Activated naive CD8-positive, alpha-beta T cell treated with anti-CD3 and anti-CD28 coated beads, Interleukin-2, amount 50 U/mL, for 24 hours (primary cell): ENCODE data around the gene ZDHHC11B.
"Not testable (repeated sequence)": the region's sequence is repeated elsewhere in the genome, so short reads cannot be mapped to it uniquely, and the experiment has no call there.

Experiments used
- ATAC-seq: fragments of 150-1000 bp; cut with Tn5 transposase; one replicate; pipeline ENCODE4 v1.10.0; 2021
- DNase-seq: peaks from one replicate; pipeline ENCODE4 v3.0.0; 2021
- H3K27ac Mint-ChIP-seq: one replicate; pipeline ENCODE4 v1.8.0; 2021; ENCODE audit warnings: mild to moderate bottlenecking, mixed read lengths
- H3K27me3 Mint-ChIP-seq: one replicate; pipeline ENCODE4 v1.8.0; 2021; ENCODE audit warnings: mixed read lengths
- H3K36me3 Mint-ChIP-seq: one replicate; pipeline ENCODE4 v1.8.0; 2021; ENCODE audit warnings: low read depth, mixed read lengths
- H3K4me1 Mint-ChIP-seq: one replicate; pipeline ENCODE4 v1.8.0; 2021; ENCODE audit warnings: mixed read lengths
- H3K4me3 Mint-ChIP-seq: one replicate; pipeline ENCODE4 v1.8.0; 2021; ENCODE audit warnings: mild to moderate bottlenecking, moderate library complexity, mixed read lengths
- H3K9me3 Mint-ChIP-seq: one replicate; pipeline ENCODE4 v1.8.0; 2021; ENCODE audit warnings: mixed read lengths

ZDHHC11B gene

DNA sequence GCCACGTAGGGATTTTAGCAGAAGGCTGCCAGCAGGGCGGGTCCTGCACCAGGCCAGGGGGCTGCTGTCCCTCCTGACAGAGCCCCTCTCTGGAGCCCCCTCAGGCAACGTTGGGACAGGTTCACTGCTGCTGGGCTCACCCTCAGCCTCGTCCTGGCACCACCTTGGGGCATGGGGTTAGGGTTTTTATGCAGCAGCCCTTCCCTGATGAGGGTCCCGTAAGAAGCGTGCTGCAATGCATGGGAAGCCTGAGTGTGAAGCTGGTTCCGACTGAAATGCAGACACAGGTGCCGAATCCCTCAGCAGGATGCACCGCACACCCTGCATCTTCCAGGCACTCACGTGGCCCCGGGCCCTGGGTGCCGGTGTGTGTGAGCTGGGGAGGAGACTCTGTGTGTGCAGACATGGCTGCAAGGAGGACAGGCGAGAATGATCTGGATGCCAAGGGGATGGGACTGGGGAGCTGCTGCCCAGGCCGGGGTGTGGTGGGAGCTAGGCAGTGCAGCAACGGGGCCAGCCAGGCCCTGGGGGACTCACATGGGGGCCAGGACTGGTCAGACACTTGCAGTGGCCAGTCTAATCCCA is 27.1 kb downstream of the ZDHHC11B start:
- Mint-ChIP-seq H3K4me3 (no peak overlapping the region), H3K27me3 (peaks cover 8% of the 10 kb centered on the region), H3K36me3 (no peaks in the 10 kb centered on the region), H3K4me1 (peaks cover 19% of the 10 kb centered on the region), H3K27ac (no peak overlapping the region), H3K9me3 (peaks cover 4% of the 10 kb centered on the region)
- DNase-seq (peak; percentile 2), ATAC-seq (no peak)

DNA sequence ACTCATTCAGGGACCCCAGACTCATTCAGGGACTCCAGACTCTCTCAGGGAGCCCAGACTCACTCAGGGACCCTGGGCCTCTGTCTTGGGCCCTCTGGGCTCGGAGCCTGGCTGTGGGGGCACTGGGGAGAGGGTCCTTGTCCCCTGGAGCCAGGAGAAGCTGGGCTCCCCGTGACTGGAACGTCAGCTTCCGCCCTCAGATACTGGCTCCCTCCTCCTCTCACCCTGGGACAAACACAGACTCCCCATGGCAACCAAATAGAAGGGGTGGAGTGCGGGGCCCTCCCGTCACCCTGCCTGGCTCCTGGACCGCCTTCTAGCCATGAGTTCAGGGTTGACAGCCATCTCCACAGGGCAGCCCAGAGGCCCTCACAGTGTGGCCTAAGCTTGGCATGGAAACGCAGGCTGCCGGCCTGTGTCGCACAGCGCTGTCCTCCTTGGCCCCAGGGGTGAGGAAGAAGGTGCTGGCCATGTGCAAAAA is 27.6 kb downstream of the ZDHHC11B start:
- H3K27ac Mint-ChIP-seq = no peak overlapping the region
- H3K4me3 Mint-ChIP-seq = no peak overlapping the region
- H3K4me1 Mint-ChIP-seq = peaks cover 19% of the 10 kb centered on the region
- no peaks in the 10 kb centered on the region for H3K36me3 Mint-ChIP-seq
- ATAC-seq = no peak
- peaks cover 8% of the 10 kb centered on the region for H3K27me3 Mint-ChIP-seq
- no peak for DNase-seq
- H3K9me3 Mint-ChIP-seq = peaks cover 4% of the 10 kb centered on the region

DNA sequence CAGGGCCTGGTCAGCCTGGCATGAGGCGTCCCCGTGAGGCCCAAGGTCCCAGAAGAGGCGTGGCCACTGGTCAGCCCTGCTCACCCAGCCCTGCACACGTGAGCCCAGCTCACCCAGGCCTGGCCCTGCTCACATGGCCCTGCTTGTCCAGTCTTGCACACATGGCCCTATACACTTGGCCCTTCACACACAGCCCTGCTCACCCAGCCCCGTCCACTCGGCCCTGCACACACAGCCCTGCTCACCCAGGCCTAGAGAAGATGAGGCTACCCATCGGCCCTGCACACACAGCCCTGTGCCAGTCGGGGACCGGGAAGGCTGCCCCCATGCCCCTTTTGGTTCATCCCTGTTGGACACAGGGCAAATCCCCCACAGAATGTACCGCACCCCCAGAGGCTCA is 28.4 kb downstream of the ZDHHC11B start:
- H3K27me3 Mint-ChIP-seq = peaks cover 8% of the 10 kb centered on the region
- H3K9me3 Mint-ChIP-seq = peaks cover 4% of the 10 kb centered on the region
- DNase-seq (no peak), ATAC-seq (no peak)
- H3K36me3 Mint-ChIP-seq = no peaks in the 10 kb centered on the region
- peaks cover 19% of the 10 kb centered on the region for H3K4me1 Mint-ChIP-seq
- no peak overlapping the region for H3K4me3 Mint-ChIP-seq
- no peak overlapping the region for H3K27ac Mint-ChIP-seq

DNA sequence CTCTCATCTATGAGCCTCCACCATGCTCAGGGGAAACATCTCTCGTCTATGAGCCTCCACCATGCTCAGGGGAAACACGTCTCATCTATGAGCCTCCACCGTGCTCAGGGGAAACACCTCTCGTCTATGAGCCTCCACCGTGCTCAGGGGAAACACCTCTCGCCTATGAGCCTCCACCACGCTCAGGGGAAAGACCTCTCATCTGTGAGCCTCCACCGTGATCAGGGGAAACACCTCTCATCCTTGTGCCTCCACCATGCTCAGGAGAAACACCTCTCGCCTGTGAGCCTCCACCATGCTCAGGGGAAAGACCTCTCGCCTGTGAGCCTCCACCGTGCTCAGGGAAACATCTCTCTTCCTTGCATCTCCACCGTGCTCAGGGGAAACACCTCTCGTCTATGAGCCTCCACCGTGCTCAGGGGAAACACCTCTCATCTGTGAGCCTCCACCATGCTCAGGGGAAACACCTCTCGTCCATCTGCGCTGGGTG is 30.3 kb downstream of the ZDHHC11B start:
- H3K36me3 Mint-ChIP-seq, ATAC-seq, H3K27me3 Mint-ChIP-seq, H3K9me3 Mint-ChIP-seq, H3K4me3 Mint-ChIP-seq: not testable (repeated sequence)
- peak; percentile 20 for DNase-seq
- peak overlapping the region; percentile 76 for H3K27ac Mint-ChIP-seq
- peaks cover 17% of the 10 kb centered on the region for H3K4me1 Mint-ChIP-seq

DNA sequence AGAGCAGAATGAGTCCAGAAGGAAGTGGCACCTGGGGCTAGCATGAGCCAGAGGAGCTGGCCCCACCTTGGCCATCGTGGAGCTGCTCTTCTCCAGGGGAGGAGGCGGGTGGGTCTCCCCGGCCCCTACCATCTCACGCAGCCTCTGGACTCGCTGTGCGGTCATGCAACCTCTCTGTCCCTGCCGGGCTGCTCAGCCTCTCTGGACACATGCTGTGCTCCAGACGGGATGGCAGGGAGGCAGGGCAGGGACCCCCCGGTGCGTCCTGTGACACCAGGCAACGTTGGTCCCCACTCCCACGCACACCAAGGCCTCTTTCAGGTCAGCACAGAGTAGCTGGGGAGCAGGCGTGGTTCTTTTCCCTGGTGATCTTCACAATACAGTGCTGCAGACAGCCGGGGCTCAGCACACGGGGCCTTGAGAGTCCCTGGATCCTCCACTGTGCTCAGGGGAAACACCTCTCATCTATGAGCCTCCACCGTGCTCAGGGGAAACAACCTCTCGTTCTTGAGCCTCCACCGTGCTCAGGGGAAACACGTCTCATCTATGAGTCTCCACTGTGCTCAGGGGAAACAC is 30.9 kb downstream of the ZDHHC11B start:
- ATAC-seq = peak; percentile 3
- H3K27ac Mint-ChIP-seq = peak overlapping the region; percentile 76
- peaks cover 12% of the 10 kb centered on the region for H3K4me1 Mint-ChIP-seq
- not testable (repeated sequence) for H3K36me3 Mint-ChIP-seq, H3K4me3 Mint-ChIP-seq, H3K27me3 Mint-ChIP-seq, DNase-seq, H3K9me3 Mint-ChIP-seq

DNA sequence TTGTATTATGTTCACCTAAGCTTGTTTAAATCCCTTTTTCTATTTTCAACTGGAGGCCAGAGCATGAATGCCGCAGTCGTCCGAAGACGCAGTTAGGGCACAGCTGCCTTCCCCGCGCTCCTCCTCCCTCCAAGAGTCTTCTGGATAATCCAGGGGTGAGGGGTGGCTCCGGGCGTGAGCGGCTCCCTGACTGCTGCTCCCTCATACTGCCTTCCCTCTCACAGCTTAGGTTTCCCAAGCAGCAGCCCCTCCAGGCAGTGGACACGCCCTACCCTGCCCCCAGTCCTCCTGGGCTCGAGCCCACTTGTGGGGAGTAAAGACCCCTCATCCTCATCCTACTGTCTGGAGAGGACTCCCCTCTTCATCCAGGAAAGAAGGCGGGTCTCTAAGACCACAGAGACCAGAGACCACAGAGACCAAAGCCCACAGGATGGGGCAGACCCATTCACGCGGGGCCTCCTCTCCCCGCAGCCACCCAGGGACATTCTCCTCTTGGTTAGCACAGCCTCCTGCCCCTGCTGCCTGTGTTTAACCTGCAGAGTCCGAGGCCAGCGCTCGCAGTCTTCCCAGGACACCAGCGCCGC is 31.9 kb downstream of the ZDHHC11B start:
- not testable (repeated sequence) for H3K9me3 Mint-ChIP-seq, DNase-seq, H3K4me1 Mint-ChIP-seq, ATAC-seq, H3K36me3 Mint-ChIP-seq, H3K4me3 Mint-ChIP-seq, H3K27ac Mint-ChIP-seq, H3K27me3 Mint-ChIP-seq

DNA sequence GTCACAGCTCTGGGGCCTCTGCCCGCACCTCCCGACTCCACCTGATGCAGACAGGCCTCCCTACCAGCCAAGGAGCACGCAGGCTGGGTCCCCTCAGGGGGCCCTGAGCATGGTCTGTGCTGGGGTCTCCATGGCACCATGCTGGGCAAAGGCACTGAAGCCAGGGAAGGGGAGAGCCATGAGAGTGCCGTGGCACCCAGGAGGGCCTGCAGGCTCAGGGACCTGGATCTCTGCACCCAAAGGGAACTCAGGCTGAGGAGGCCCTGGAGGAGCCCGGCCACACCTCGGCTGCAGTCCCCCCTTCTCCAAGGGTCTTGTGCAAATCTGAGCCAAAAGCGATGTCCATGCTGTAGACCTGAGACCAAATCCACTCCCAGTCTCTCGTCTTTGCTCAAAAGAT is 32.5 kb downstream of the ZDHHC11B start:
- not testable (repeated sequence) for H3K36me3 Mint-ChIP-seq, H3K27me3 Mint-ChIP-seq, H3K4me3 Mint-ChIP-seq, H3K9me3 Mint-ChIP-seq, DNase-seq, H3K4me1 Mint-ChIP-seq, ATAC-seq, H3K27ac Mint-ChIP-seq

DNA sequence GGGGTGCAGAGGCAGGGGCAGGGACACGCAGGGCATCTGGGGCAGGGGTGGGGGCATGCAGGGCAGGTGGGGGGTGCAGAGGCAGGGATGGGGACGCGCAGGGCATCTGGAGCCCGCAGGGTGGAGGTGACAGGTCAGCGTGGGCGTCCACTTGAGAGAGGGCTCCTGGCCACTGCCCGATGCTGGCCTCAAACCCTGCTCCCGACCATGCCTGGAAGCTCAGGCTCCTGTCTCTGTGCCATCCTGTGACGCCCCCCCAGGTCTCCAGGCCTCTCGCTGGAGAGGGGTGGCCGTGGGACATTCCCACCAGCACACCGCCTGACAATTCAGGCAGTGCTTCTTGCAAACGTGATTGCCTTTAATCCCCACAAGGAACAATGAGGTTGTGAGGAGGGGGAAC is 33.0 kb downstream of the ZDHHC11B start:
- H3K9me3 Mint-ChIP-seq = peaks cover 4% of the 10 kb centered on the region
- ATAC-seq (no peak), DNase-seq (no peak)
- no peak overlapping the region for H3K4me3 Mint-ChIP-seq
- peaks cover 2% of the 10 kb centered on the region for H3K4me1 Mint-ChIP-seq
- H3K27me3 Mint-ChIP-seq = peaks cover 2% of the 10 kb centered on the region
- no peak overlapping the region for H3K27ac Mint-ChIP-seq
- no peaks in the 10 kb centered on the region for H3K36me3 Mint-ChIP-seq

- H3K27me3 Mint-ChIP-seq, H3K4me1 Mint-ChIP-seq, H3K27ac Mint-ChIP-seq, DNase-seq, H3K4me3 Mint-ChIP-seq, H3K9me3 Mint-ChIP-seq, ATAC-seq, H3K36me3 Mint-ChIP-seq: not testable (repeated sequence)
These were observed 34.3 kb downstream of the ZDHHC11B start for GRCh38 chr5:750226-750625.

DNA sequence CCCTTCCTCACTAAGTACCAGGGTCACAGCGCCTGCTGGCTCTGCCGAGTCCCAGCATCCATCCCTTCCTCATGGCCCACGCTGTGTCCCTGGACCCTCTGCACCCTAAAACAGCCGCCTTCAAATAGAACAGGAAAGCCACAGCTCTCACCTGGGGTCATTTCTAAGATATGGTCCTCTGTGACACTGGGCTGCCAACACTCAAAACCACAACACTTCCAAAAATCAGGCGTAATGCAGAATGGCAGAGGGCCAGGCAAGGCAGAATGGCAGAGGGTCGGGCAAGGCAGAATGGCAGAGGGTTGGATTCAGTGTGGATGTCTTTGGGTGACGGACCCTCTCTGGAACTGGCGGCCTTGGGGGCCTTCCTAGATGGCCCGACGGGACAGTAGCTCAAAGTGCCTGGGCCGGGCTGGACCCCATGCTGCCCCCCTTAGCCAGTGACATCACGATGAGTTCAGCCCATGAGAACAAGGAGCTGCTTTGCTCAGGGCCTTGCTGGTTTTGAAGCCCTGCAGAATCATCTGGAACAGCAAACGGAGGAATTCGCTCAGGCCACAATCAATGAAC is 35.3 kb downstream of the ZDHHC11B start:
- no peak overlapping the region for H3K4me3 Mint-ChIP-seq
- H3K4me1 Mint-ChIP-seq = peaks cover under 1% of the 10 kb centered on the region
- H3K9me3 Mint-ChIP-seq = peaks cover 1% of the 10 kb centered on the region
- H3K36me3 Mint-ChIP-seq = no peaks in the 10 kb centered on the region
- peaks cover 2% of the 10 kb centered on the region for H3K27me3 Mint-ChIP-seq
- DNase-seq = no peak
- no peak for ATAC-seq
- no peak overlapping the region for H3K27ac Mint-ChIP-seq

GRCh38 chr5:748011-748980 is 36.2 kb downstream of the ZDHHC11B start:
- DNase-seq, H3K4me3 Mint-ChIP-seq, H3K9me3 Mint-ChIP-seq, H3K36me3 Mint-ChIP-seq, H3K27ac Mint-ChIP-seq, H3K4me1 Mint-ChIP-seq, H3K27me3 Mint-ChIP-seq, ATAC-seq: not testable (repeated sequence)

DNA sequence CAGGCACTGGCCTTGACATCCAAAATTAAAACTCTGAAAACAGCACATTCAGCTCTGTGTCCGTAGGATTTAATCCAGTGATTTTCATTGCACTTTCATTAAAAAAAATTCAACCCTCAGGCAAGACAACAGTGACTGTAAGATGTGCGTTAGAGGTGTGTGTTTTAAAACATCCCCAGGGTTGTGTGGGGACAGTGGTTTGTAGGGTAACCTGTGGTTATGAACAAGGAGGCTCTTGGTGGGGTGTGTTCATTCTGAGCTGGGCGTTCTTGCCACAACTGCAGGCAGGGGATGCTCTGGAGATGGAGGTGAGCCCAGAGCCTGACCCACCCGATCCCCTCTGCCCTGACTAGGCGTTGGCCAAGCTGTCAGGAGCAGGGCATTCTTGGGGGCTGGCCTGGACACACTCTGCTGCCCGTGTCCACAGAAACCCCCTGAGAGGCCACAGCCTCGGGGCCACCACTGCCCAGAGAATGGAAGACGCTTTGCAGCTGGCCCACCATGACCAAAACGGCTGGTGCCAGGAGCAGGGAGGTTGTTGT is 37.2 kb downstream of the ZDHHC11B start:
- H3K4me3 Mint-ChIP-seq, H3K36me3 Mint-ChIP-seq, H3K4me1 Mint-ChIP-seq, ATAC-seq, H3K27me3 Mint-ChIP-seq, H3K27ac Mint-ChIP-seq, DNase-seq, H3K9me3 Mint-ChIP-seq: not testable (repeated sequence)

GRCh38 chr5:746258-746761 is 38.2 kb downstream of the ZDHHC11B start:
- no peak for DNase-seq
- no peaks in the 10 kb centered on the region for H3K9me3 Mint-ChIP-seq
- no peaks in the 10 kb centered on the region for H3K36me3 Mint-ChIP-seq
- ATAC-seq = peak; percentile 7
- H3K27ac Mint-ChIP-seq = no peak overlapping the region
- H3K27me3 Mint-ChIP-seq = peaks cover 2% of the 10 kb centered on the region
- no peaks in the 10 kb centered on the region for H3K4me1 Mint-ChIP-seq
- no peak overlapping the region for H3K4me3 Mint-ChIP-seq
